GM12878 (cell line): Measurements from ENCODE around the gene KHNYN. TPM values are rescaled to one million over a fixed set of nuclear protein-coding genes. Genes with fewer than 3 reads are reported as not detected.
A peak's percentile ranks its signal among the peaks of the same experiment; 100 is the strongest.
"Not testable (repeated sequence)": the region's sequence is repeated elsewhere in the genome, so short reads cannot be mapped to it uniquely, and the experiment has no call there.

Experiments used
- ATAC-seq: fragments of 200-7000 bp; cut with Tn5 transposase; 3 replicates; pipeline ENCODE4 v1.9.1; 2020; ENCODE audit warnings: mild to moderate bottlenecking, moderate library complexity
- BruUV-seq: library from RNA; stranded (reverse); fragments of 400-500 nt; replicated peaks from 2 replicates; lab custom pipeline; 2021; lab: Mats Ljungman, UMichigan
- CTCF ChIA-PET: fragments of 300-600 bp; sonication (Branson Sonifier 250); formaldehyde crosslinking; extraction: SDS; loops from one replicate; lab custom pipeline; 2021; ENCODE audit warnings: inconsistent platforms; lab: Yijun Ruan, JAX
- POLR2A ChIA-PET: fragments of 350-600 bp; formaldehyde crosslinking; extraction: SDS; loops from one replicate; lab custom pipeline; 2021; ENCODE audit warnings: inconsistent platforms; lab: Charles Lee
- RAD21 ChIA-PET: fragments of 300-600 bp; sonication (Branson Sonifier 250); formaldehyde crosslinking; loops from one replicate; lab custom pipeline; 2023; ENCODE audit warnings: antibody characterized with exemption; ENCODE audit not compliant: unreplicated experiment; lab: Charles Lee
- SMC1A ChIA-PET: fragments of 300-600 bp; sonication (Branson Sonifier 250); formaldehyde crosslinking; loops from one replicate; lab custom pipeline; 2023; ENCODE audit not compliant: unreplicated experiment, uncharacterized antibody; lab: Charles Lee
- DNase-seq: peaks from one replicate; pipeline ENCODE4 v3.0.0-alpha.2; 2011; ENCODE audit warnings: low read depth, low spot score
- FAIRE-seq: peaks from 3 replicates; lab custom pipeline; 2011; peaks lifted over from hg19 to GRCh38; lab: Jason Lieb, UNC
- H2AFZ ChIP-seq: 2 replicates; pipeline ENCODE4 v1.6.0; 2011; ENCODE audit warnings: low read depth, low read length, control low read depth; ENCODE audit not compliant: control insufficient read depth
- H3K27ac ChIP-seq: 2 replicates; pipeline ENCODE4 v1.5.1; 2011; ENCODE audit warnings: control low read depth; ENCODE audit not compliant: control insufficient read depth, insufficient read depth
- H3K27me3 ChIP-seq, 2 experiments: replicated peaks in 1 of 2; 2 replicates each; pipeline versions ENCODE4 v1.6.0 to v1.6.1; 2011; ENCODE audit warnings: low read length in 1 of 2; ENCODE audit not compliant: control insufficient read depth in 2 of 2, insufficient read depth in 2 of 2
- H3K36me3 ChIP-seq, 2 experiments: 2 replicates each; pipeline ENCODE4 v1.5.1; 2011; ENCODE audit warnings: low read length in 1 of 2; ENCODE audit not compliant: control insufficient read depth in 2 of 2, insufficient read depth in 2 of 2
- H3K4me1 ChIP-seq: 2 replicates; pipeline ENCODE4 v1.6.1; 2011; ENCODE audit warnings: mild to moderate bottlenecking, low read length, moderate library complexity, mixed read lengths; ENCODE audit not compliant: control insufficient read depth, insufficient read depth
- H3K4me2 ChIP-seq: 2 replicates; pipeline ENCODE4 v1.6.0; 2011; ENCODE audit warnings: control low read depth; ENCODE audit not compliant: control insufficient read depth, insufficient read depth
- H3K4me3 ChIP-seq: fragments of 200-600 bp; sonication (generic); 2 replicates; pipeline ENCODE4 v1.5.1; 2016
- H3K79me2 ChIP-seq: 2 replicates; pipeline ENCODE4 v1.6.0; 2011; ENCODE audit warnings: low read length; ENCODE audit not compliant: control insufficient read depth, insufficient read depth
- H3K9ac ChIP-seq: 2 replicates; pipeline ENCODE4 v1.8.0; 2011; ENCODE audit warnings: low read length, control low read depth, mixed read lengths; ENCODE audit not compliant: control insufficient read depth, insufficient read depth
- H3K9me3 ChIP-seq: replicated peaks from 3 replicates; pipeline ENCODE4 v1.5.1; 2011; ENCODE audit warnings: mild to moderate bottlenecking, low read length; ENCODE audit not compliant: control insufficient read depth, insufficient read depth
- H4K20me1 ChIP-seq: 2 replicates; pipeline ENCODE4 v1.6.0; 2011; ENCODE audit not compliant: control insufficient read depth, insufficient read depth
- CREB1 ChIP-seq: IDR thresholded peaks from 2 replicates; pipeline ENCODE4 v1.6.1; 2012; ENCODE audit warnings: low read depth, mild to moderate bottlenecking, inconsistent platforms
- CREM ChIP-seq: IDR thresholded peaks from 2 replicates; pipeline ENCODE4 v1.6.1; 2014; ENCODE audit warnings: antibody characterized with exemption, low read depth
- RUNX3 ChIP-seq: IDR thresholded peaks from 2 replicates; pipeline ENCODE4 v1.6.1; 2012; ENCODE audit warnings: low read length, inconsistent platforms
- ZBTB4 ChIP-seq: fragments of 450-650 bp; formaldehyde crosslinking; IDR thresholded peaks from 2 replicates; pipeline ENCODE4 v1.4.0; 2022; ENCODE audit warnings: mild to moderate bottlenecking, moderate library complexity
- ZNF687 ChIP-seq: fragments of 450-650 bp; IDR thresholded peaks from 2 replicates; pipeline ENCODE4 v1.6.1; 2017; ENCODE audit warnings: mild to moderate bottlenecking, moderate library complexity
- WGBS: methylation state at CpG from one replicate; pipeline ENCODE4 v1.1.6; 2016; ENCODE audit warnings: low lambda C conversion rate; ENCODE audit not compliant: insufficient replicate concordance, insufficient coverage; ENCODE audit errors: missing lambda C conversion rate; 5-methylcytosine and 5-hydroxymethylcytosine counted together
- in situ Hi-C: fragments of 300-500 bp; cut with MboI; formaldehyde crosslinking; loops from 9 replicates; pipeline ENCODE4 v1.14.3; 2018; ENCODE audit warnings: mixed read lengths
- intact Hi-C: fragments of 100-400 bp; cut with micrococcal nuclease; formaldehyde crosslinking; loops from one replicate; pipeline ENCODE4 v1.14.2; 2022; ENCODE audit not compliant: unreplicated experiment
- polyA plus RNA-seq, 11 experiments: library from polyadenylated mRNA; depleted of rRNA in 4 of 11; unstranded in 6 of 11; stranded (reverse) in 5 of 11; fragments of >200 nt; fragmentation: Nextera tagmentation in 4 of 11; fragmentation: Illumina TruSeq in 1 of 11; extraction: Ambion mirVana in 4 of 11; extraction: Trizol in 1 of 11; gene quantifications; 1 replicate in 1 of 11; 2 replicates in 10 of 11; pipeline versions ENCODE4 v1.2.1 to v1.2.3, GENCODE V29; 2011 to 2016; ENCODE audit warnings: inconsistent platforms in 2 of 11, missing spikeins in 2 of 11, low read depth in 1 of 11
- total RNA-seq, 4 experiments: library from RNA; depleted of rRNA in 3 of 4; stranded (reverse); fragments of >200 nt in 3 of 4; fragmentation: Illumina TruSeq in 1 of 4; extraction: Trizol in 1 of 4; gene quantifications; 2 replicates each; pipeline versions ENCODE4 v1.2.1 to v1.2.3, GENCODE V29; 2013 to 2021

The KHNYN gene
- total and polyA plus RNA-seq, 10 of the 15 experiments (the other 5 are each of a cell fraction or from before 2014, with no cell fraction given) = 1.4 to 34.7 (median 21.5) TPM

GRCh38 chr14:24465368-24465767 is 35.6 kb downstream of the KHNYN start (continued):
- no peak for TF ChIP-seq ZNF687
- TF ChIP-seq RUNX3 = no peak

DNA sequence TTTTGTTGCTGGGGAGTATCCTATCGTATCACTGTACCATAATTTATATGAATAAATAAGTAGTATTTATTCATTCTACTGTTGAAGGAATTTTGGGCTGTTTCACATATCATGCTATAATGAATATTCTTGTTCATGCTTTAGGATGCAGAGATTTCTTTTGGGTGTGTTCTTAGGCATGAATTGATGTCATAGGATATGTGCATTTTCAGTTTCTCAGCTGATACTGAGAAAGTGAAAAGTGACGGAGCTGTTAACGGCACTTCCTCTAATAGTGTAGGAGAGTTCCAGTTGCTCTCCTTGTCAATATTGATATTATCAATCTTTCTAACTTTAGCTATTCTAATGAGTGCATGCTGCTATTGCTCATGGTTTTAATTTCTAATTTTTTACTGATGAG is 36.1 kb downstream of the KHNYN start:
- TF ChIP-seq CREB1 = 0 out of 2 replicates have a peak, but pooled peaks have one; percentile 33
- no peak for TF ChIP-seq ZBTB4 (CRISPR knock-in tag)
- TF ChIP-seq CREM = peak; percentile 56; the same call in 1 of the 2 replicates
- TF ChIP-seq, all 136 proteins: peak for 2
- ATAC-seq (no peak), FAIRE-seq (no peak), DNase-seq (no peak)
- Histone ChIP-seq H4K20me1 (no peaks in the 10 kb centered on the region), H3K9me3 (no peaks in the 10 kb centered on the region), H2AFZ (no peak overlapping the region), H3K27ac (no peak overlapping the region), H3K79me2 (no peaks in the 10 kb centered on the region), H3K4me3 (no peak overlapping the region), H3K27me3 (no peaks in the 10 kb centered on the region), H3K9ac (no peak overlapping the region), H3K4me1 (peaks cover 7% of the 10 kb centered on the region), H3K36me3 (no peaks in the 10 kb centered on the region), H3K4me2 (no peak overlapping the region)
- SMC1A ChIA-PET = no interaction called here
- POLR2A ChIA-PET = no interaction called here
- RAD21 ChIA-PET = no interaction called here
- in situ Hi-C loops (no loop called here), intact Hi-C loops (no loop called here)
- CTCF ChIA-PET = no interaction called here
- 64% methylated on average over 3 of the region's 3 CpGs for WGBS
- BruUV-seq = no TSS peak

GRCh38 chr14:24470450-24470849 is 40.7 kb downstream of the KHNYN start:
- DNase-seq, H2AFZ ChIP-seq, BruUV-seq, H4K20me1 ChIP-seq, H3K9ac ChIP-seq, H3K9me3 ChIP-seq, H3K79me2 ChIP-seq, RAD21 ChIA-PET, H3K27me3 ChIP-seq, H3K4me3 ChIP-seq, H3K4me2 ChIP-seq, H3K4me1 ChIP-seq, POLR2A ChIA-PET, intact Hi-C loops, FAIRE-seq, ATAC-seq, H3K36me3 ChIP-seq, H3K27ac ChIP-seq: not testable (repeated sequence)
- ChIA-PET SMC1A (interaction anchor here (1.1 kb wide), 1 partner anchor 10 kb away, joined by 3 read pairs; no protein-coding TSS in a partner anchor), CTCF (interaction anchor here (0.7 kb wide), 1 partner anchor 12 kb away, joined by 3 read pairs; no protein-coding TSS in a partner anchor)
- WGBS = no CpG with 5 or more reads among the region's 2 CpGs
- in situ Hi-C loops = loop anchor here (10.0 kb wide), 1 partner anchor 214 kb away; no protein-coding TSS in a partner anchor
